Measurements from ENCODE around the gene PITPNB. TPM values are rescaled to one million over a fixed set of nuclear protein-coding genes. Genes with fewer than 3 reads are reported as not detected.

The PITPNB gene
- total RNA-seq, 4 donors from 2014 or later = 37.5 to 53.7 (median 40.2) TPM

DNA sequence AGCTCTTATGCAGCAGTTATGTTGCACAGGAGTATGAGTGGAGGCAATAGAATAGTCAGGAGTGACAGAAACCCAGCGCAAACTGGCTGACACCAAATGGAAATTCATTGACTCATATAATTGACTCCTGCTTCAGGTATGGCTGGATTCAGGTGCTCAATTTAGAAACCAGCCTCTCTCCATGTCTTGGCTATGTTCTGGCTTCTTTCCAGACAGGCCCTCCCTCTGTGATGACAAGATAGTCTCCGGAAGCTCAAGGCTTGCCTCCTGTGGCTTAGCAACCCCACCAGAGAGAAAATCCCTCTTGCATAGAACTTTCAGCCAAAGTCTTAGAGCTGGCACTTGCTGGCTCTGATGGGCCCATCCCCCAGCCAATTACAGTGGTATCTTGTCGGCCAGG is 89.4 kb downstream of the PITPNB start:
- WGBS, 2 donors = 78 to 85% methylated on average over 3 of the region's 3 CpGs
- no peak for DNase-seq (ENCODE audit: low spot score in 2 of 2)
- Histone ChIP-seq H3K36me3 (peaks cover 0 to 10% (median 0%) of the 10 kb centered on the region in 3 donors), H3K9me3 (no peaks in the 10 kb centered on the region), H3K27me3 (no peaks in the 10 kb centered on the region), H3K4me3 (no peak overlapping the region), H3K4me1 (peaks cover 0 to 12% (median 0%) of the 10 kb centered on the region in 4 donors), H3K27ac (no peak overlapping the region)
- TF ChIP-seq EP300 (IDR thresholded peaks at IDR 0.05) = no peak
- TF ChIP-seq POLR2A (IDR thresholded peaks at IDR 0.05) = no peak
- TF ChIP-seq, protein P1, sequence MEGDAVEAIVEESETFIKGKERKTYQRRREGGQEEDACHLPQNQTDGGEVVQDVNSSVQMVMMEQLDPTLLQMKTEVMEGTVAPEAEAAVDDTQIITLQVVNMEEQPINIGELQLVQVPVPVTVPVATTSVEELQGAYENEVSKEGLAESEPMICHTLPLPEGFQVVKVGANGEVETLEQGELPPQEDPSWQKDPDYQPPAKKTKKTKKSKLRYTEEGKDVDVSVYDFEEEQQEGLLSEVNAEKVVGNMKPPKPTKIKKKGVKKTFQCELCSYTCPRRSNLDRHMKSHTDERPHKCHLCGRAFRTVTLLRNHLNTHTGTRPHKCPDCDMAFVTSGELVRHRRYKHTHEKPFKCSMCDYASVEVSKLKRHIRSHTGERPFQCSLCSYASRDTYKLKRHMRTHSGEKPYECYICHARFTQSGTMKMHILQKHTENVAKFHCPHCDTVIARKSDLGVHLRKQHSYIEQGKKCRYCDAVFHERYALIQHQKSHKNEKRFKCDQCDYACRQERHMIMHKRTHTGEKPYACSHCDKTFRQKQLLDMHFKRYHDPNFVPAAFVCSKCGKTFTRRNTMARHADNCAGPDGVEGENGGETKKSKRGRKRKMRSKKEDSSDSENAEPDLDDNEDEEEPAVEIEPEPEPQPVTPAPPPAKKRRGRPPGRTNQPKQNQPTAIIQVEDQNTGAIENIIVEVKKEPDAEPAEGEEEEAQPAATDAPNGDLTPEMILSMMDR (IDR thresholded peaks at IDR 0.05) = no peak

- Histone ChIP-seq H3K4me3 (no peak overlapping the region), H3K27me3 (no peaks in the 10 kb centered on the region), H3K36me3 (peaks cover 0 to 6% (median 0%) of the 10 kb centered on the region in 3 donors), H3K9me3 (no peaks in the 10 kb centered on the region), H3K4me1 (peaks cover 0 to 12% (median 0%) of the 10 kb centered on the region in 4 donors), H3K27ac (peak overlapping the region; percentile 50 to 86 (median 65))
- 49 to 52% methylated on average over 23 of the region's 23 CpGs for WGBS, 2 donors
- DNase-seq (ENCODE audit: low spot score in 2 of 2) = peak in 1 of 2 donors; percentile 67
- TF ChIP-seq POLR2A (IDR thresholded peaks at IDR 0.05) = no peak
- peak; percentile 70 to 83 for TF ChIP-seq EP300 (IDR thresholded peaks at IDR 0.05)
Measured at GRCh38 chr22:27827604-27828587, 91.2 kb downstream of the PITPNB start.

- no peak overlapping the region for H3K4me3 ChIP-seq
- H3K4me1 ChIP-seq = peaks cover 0 to 15% (median 0%) of the 10 kb centered on the region in 4 donors
- no peak for DNase-seq (ENCODE audit: low spot score in 2 of 2)
- TF ChIP-seq POLR2A (IDR thresholded peaks at IDR 0.05) (no peak), EP300 (IDR thresholded peaks at IDR 0.05) (no peak)
- TF ChIP-seq, protein P1 (IDR thresholded peaks at IDR 0.05) = peak in 1 of 5 experiments; percentile 5
- H3K9me3 ChIP-seq = peaks cover 0 to 3% (median 0%) of the 10 kb centered on the region in 4 donors
- WGBS, 2 donors = 87 to 93% methylated on average over 6 of the region's 6 CpGs
- H3K27ac ChIP-seq = no peak overlapping the region
- peaks cover 0 to 6% (median 0%) of the 10 kb centered on the region in 3 donors for H3K36me3 ChIP-seq
- H3K27me3 ChIP-seq = no peaks in the 10 kb centered on the region
Measured at GRCh38 chr22:27825174-27825573, 93.9 kb downstream of the PITPNB start.

DNA sequence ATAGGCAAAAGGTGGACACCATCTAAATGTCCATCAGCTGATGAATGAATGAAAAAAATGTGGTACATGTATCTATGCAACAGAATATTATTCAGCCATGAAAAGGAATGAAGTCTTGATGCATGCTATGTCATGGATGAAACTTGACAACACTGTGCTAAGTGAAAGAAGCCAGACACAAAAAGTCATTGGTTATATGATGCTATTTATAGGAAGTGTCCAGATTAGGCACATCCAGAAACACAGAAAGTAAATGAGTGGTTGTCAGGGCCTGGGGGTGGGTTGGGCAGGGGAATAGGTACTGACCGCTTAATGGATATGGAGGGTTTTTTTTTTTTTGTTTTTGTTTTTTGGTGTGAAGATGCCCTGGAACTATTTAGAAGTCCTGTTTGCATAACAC is 95.8 kb downstream of the PITPNB start:
- WGBS, 2 donors = 91 to 100% methylated on average over 1 of the region's 1 CpG
- Histone ChIP-seq H3K27me3 (no peaks in the 10 kb centered on the region), H3K9me3 (peaks cover 0 to 6% (median 0%) of the 10 kb centered on the region in 4 donors), H3K36me3 (peaks cover 0 to 6% (median 0%) of the 10 kb centered on the region in 3 donors), H3K4me3 (no peak overlapping the region), H3K4me1 (peaks cover 0 to 14% (median 0%) of the 10 kb centered on the region in 4 donors), H3K27ac (no peak overlapping the region)
- no peak for DNase-seq (ENCODE audit: low spot score in 2 of 2)
- TF ChIP-seq EP300 (IDR thresholded peaks at IDR 0.05) = no peak
- no peak for TF ChIP-seq POLR2A (IDR thresholded peaks at IDR 0.05)
- TF ChIP-seq, protein P1 (IDR thresholded peaks at IDR 0.05) = no peak

DNA sequence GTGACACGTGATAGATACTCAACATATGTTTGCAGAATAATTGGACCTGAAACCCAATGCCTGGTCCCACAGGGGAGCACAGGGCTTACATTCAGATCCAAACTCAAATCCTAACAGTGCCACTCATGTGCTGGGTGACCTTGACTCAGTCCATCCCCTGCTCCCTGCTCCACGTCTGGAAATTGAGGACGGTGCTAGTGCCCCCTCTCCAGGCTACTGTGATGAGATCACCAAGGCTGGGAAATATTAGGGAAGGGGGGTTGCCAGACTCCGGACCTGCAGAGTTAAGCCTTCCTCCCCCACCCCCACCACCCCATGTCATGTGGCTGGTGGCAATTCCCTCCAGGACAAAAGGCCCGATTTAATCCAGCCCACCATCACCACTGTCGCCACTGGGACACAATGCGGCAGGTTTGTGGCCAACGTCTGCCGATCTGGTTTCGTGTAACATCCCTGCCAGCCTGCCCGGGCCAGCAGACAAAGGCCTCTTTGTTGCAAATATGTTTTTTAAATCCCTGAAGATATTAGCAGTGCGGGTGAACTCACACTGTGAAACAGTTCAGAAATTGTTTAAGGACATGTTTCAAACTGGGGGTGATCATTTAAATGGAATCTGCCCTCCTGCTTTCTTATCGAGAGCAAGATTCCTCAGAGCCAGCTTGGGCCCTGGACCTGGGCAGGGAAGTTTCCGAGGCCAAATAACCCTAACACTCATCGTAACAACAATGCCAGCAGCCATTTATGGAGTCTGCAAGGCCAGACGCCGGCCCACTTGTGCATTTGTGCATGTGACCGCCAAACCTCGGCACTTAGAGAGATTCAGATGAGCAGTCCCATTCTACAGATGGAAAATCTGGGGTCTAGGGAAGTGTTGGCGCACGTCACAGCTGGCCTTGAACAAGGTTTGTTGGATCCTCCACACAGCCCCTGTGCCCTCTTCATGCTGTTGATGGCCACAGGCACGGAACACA is 97.9 kb downstream of the PITPNB start:
- 53 to 54% methylated on average over 20 to 21 of the region's 22 CpGs for WGBS, 2 donors
- Histone ChIP-seq H3K4me3 (no peak overlapping the region), H3K27ac (no peak overlapping the region), H3K4me1 (peaks cover 0 to 3% (median 0%) of the 10 kb centered on the region in 4 donors), H3K27me3 (no peaks in the 10 kb centered on the region), H3K9me3 (peaks cover 0 to 6% (median 0%) of the 10 kb centered on the region in 4 donors), H3K36me3 (peaks cover 0 to 6% (median 0%) of the 10 kb centered on the region in 3 donors)
- DNase-seq (ENCODE audit: low spot score in 2 of 2) = no peak
- TF ChIP-seq EP300 (IDR thresholded peaks at IDR 0.05) = no peak
